ENCODE measurements around the gene USP43. TPM values are rescaled to one million over a fixed set of nuclear protein-coding genes. Genes with fewer than 3 reads are reported as not detected.

USP43 gene
- total RNA-seq, 1 donor from 2014 or later = 7.0 TPM

DNA sequence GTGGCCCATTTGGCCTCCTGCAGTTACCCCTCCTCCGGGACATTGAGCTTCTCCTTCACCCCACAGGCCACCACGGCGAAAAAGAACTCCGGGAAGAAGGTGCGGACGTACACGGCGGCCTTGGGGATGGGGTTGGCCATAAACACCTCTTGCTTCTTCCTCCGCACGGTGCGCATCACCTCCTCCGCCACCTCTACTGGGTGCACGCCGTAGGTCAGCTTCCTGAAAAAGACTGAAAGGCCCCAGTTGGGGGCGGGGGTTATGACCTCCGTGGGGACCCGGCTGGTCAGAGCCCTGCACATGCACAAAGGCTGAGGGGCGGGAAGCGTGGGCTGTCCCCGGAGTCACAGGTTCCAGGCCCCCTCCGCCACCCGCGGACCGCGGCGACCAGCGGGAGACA is 126.1 kb downstream of the USP43 start:
- no peak overlapping the region for H3K27ac ChIP-seq (ENCODE audit: low read depth, low read length)
- no peak for FAIRE-seq
- no peaks in the 10 kb centered on the region for H3K79me2 ChIP-seq (ENCODE audit: insufficient read depth, low read length)

DNA sequence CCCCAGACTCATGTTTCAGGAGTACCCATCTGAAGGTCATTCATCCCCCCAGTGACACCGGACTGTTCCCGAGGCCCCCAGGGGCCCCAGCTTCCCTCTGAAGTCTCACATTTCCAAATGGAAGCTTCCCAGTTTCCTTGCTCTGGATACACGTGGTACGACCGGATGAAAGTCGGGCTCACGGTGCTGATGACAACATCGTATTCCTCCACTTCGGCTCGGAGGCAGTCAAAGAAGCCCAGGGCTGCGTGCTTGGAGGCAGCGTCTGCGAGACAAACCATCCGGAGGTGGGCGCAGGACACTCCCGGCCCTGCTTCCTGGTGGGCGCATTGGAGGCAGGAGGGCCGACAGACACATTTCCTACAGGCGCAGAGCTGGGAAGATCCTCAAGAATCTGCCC is 127.3 kb downstream of the USP43 start:
- no peak overlapping the region for H3K4me3 ChIP-seq (ENCODE audit: insufficient read depth, low read depth, low read length)
- no peaks in the 10 kb centered on the region for H3K36me3 Mint-ChIP-seq (ENCODE audit: low read depth, unreplicated experiment)
- H3K79me2 ChIP-seq (ENCODE audit: insufficient read depth, low read length) = no peaks in the 10 kb centered on the region

More for the DNA sequence above, 126.1 kb downstream of the USP43 start:
- Mint-ChIP-seq H3K9me3 (ENCODE audit: unreplicated experiment) (peaks cover 4% of the 10 kb centered on the region), H3K27ac (ENCODE audit: unreplicated experiment) (no peak overlapping the region), H3K27me3 (ENCODE audit: low read depth, unreplicated experiment) (peaks cover 11% of the 10 kb centered on the region), H3K4me1 (ENCODE audit: low read depth, unreplicated experiment) (no peaks in the 10 kb centered on the region), H3K36me3 (ENCODE audit: low read depth, unreplicated experiment) (no peaks in the 10 kb centered on the region), H3K4me3 (ENCODE audit: unreplicated experiment) (no peak overlapping the region)
- H2AFZ ChIP-seq (ENCODE audit: low read depth, low read length) = no peak overlapping the region
- no peak overlapping the region for H3K9ac ChIP-seq (ENCODE audit: low read length)
- TF ChIP-seq EZH2 (IDR thresholded peaks at IDR 0.05; ENCODE audit: insufficient read depth, low read length) = no peak
- TF ChIP-seq, protein P1, sequence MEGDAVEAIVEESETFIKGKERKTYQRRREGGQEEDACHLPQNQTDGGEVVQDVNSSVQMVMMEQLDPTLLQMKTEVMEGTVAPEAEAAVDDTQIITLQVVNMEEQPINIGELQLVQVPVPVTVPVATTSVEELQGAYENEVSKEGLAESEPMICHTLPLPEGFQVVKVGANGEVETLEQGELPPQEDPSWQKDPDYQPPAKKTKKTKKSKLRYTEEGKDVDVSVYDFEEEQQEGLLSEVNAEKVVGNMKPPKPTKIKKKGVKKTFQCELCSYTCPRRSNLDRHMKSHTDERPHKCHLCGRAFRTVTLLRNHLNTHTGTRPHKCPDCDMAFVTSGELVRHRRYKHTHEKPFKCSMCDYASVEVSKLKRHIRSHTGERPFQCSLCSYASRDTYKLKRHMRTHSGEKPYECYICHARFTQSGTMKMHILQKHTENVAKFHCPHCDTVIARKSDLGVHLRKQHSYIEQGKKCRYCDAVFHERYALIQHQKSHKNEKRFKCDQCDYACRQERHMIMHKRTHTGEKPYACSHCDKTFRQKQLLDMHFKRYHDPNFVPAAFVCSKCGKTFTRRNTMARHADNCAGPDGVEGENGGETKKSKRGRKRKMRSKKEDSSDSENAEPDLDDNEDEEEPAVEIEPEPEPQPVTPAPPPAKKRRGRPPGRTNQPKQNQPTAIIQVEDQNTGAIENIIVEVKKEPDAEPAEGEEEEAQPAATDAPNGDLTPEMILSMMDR (IDR thresholded peaks at IDR 0.05; ENCODE audit: insufficient read depth, low read depth, low read length) = no peak
- H3K4me3 ChIP-seq (ENCODE audit: insufficient read depth, low read depth, low read length) = no peak overlapping the region
- H3K4me1 ChIP-seq (ENCODE audit: insufficient read depth, low read length) = no peaks in the 10 kb centered on the region
- no peaks in the 10 kb centered on the region for H4K20me1 ChIP-seq (ENCODE audit: insufficient read depth, low read length)
- H3K36me3 ChIP-seq (ENCODE audit: insufficient read depth, low read length) = no peaks in the 10 kb centered on the region
- no peak overlapping the region for H3K4me2 ChIP-seq (ENCODE audit: low read length)
- no peak for DNase-seq (ENCODE audit: low read depth)
- H3K27me3 ChIP-seq (ENCODE audit: insufficient read depth, low read length) = peaks cover 2% of the 10 kb centered on the region
- no peaks in the 10 kb centered on the region for H3K9me3 ChIP-seq (ENCODE audit: insufficient read depth, low read depth, low read length)

DNA sequence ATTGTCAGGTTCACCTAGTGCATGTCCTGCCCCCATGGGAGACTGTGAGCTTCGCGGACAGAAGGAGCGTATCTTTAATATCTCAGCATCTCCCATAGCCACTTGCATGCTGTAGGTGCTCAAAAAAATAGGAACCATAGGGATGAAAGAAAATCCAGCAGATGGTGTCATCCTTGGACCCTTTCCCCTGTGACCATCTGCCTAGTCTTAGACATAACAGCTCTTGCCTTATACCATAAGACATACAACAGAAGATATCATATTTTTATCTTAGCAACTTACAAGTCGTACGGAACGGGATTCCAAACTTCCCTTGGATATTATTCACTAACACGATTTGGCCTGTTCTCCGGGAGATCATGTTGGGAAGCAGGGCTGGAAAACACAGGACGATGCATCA is 131.6 kb downstream of the USP43 start:
- Histone ChIP-seq H3K4me2 (ENCODE audit: low read length) (no peak overlapping the region), H3K9ac (ENCODE audit: low read length) (no peak overlapping the region), H3K36me3 (ENCODE audit: insufficient read depth, low read length) (no peaks in the 10 kb centered on the region), H4K20me1 (ENCODE audit: insufficient read depth, low read length) (no peaks in the 10 kb centered on the region), H3K27ac (ENCODE audit: low read depth, low read length) (no peak overlapping the region), H2AFZ (ENCODE audit: low read depth, low read length) (no peak overlapping the region), H3K27me3 (ENCODE audit: insufficient read depth, low read length) (no peaks in the 10 kb centered on the region), H3K4me1 (ENCODE audit: insufficient read depth, low read length) (no peaks in the 10 kb centered on the region), H3K9me3 (ENCODE audit: insufficient read depth, low read depth, low read length) (no peaks in the 10 kb centered on the region), H3K4me3 (ENCODE audit: insufficient read depth, low read depth, low read length) (no peak overlapping the region), H3K79me2 (ENCODE audit: insufficient read depth, low read length) (no peaks in the 10 kb centered on the region)
- TF ChIP-seq EZH2 (IDR thresholded peaks at IDR 0.05; ENCODE audit: insufficient read depth, low read length) = no peak
- TF ChIP-seq, protein P1 (IDR thresholded peaks at IDR 0.05; ENCODE audit: insufficient read depth, low read depth, low read length) = no peak
- H3K27ac Mint-ChIP-seq (ENCODE audit: unreplicated experiment) = no peak overlapping the region
- DNase-seq (ENCODE audit: low read depth) (no peak), FAIRE-seq (no peak)
- no peak overlapping the region for H3K4me3 Mint-ChIP-seq (ENCODE audit: unreplicated experiment)
- peaks cover 17% of the 10 kb centered on the region for H3K27me3 Mint-ChIP-seq (ENCODE audit: low read depth, unreplicated experiment)
- H3K36me3 Mint-ChIP-seq (ENCODE audit: low read depth, unreplicated experiment) = peaks cover 1% of the 10 kb centered on the region
- peaks cover 8% of the 10 kb centered on the region for H3K9me3 Mint-ChIP-seq (ENCODE audit: unreplicated experiment)
- no peaks in the 10 kb centered on the region for H3K4me1 Mint-ChIP-seq (ENCODE audit: low read depth, unreplicated experiment)

More for the DNA sequence above, 127.3 kb downstream of the USP43 start:
- no peaks in the 10 kb centered on the region for H3K4me1 ChIP-seq (ENCODE audit: insufficient read depth, low read length)
- H3K27ac ChIP-seq (ENCODE audit: low read depth, low read length) = no peak overlapping the region
- H3K4me3 Mint-ChIP-seq (ENCODE audit: unreplicated experiment) = no peak overlapping the region
- H3K9me3 ChIP-seq (ENCODE audit: insufficient read depth, low read depth, low read length) = no peaks in the 10 kb centered on the region
- peaks cover 8% of the 10 kb centered on the region for H3K27me3 Mint-ChIP-seq (ENCODE audit: low read depth, unreplicated experiment)
- no peak overlapping the region for H3K4me2 ChIP-seq (ENCODE audit: low read length)
- no peak overlapping the region for H3K9ac ChIP-seq (ENCODE audit: low read length)
- H3K36me3 ChIP-seq (ENCODE audit: insufficient read depth, low read length) = no peaks in the 10 kb centered on the region
- no peaks in the 10 kb centered on the region for H3K4me1 Mint-ChIP-seq (ENCODE audit: low read depth, unreplicated experiment)
- no peak overlapping the region for H2AFZ ChIP-seq (ENCODE audit: low read depth, low read length)
- DNase-seq (ENCODE audit: low read depth) = no peak
- H3K9me3 Mint-ChIP-seq (ENCODE audit: unreplicated experiment) = peaks cover 8% of the 10 kb centered on the region
- TF ChIP-seq EZH2 (IDR thresholded peaks at IDR 0.05; ENCODE audit: insufficient read depth, low read length) = no peak
- TF ChIP-seq, protein P1 (IDR thresholded peaks at IDR 0.05; ENCODE audit: insufficient read depth, low read depth, low read length) = no peak
- FAIRE-seq = no peak
- H3K27me3 ChIP-seq (ENCODE audit: insufficient read depth, low read length) = no peaks in the 10 kb centered on the region
- no peaks in the 10 kb centered on the region for H4K20me1 ChIP-seq (ENCODE audit: insufficient read depth, low read length)
- no peak overlapping the region for H3K27ac Mint-ChIP-seq (ENCODE audit: unreplicated experiment)

Measured in astrocyte (in vitro differentiated cells and primary cell).